Activated naive CD4-positive, alpha-beta T cell treated with anti-CD3 and anti-CD28 coated beads, Interleukin-2, amount 10 ng/mL, durations not matched to agents 7 days and 5 days (primary cell): ENCODE measurements around the gene TKT.
"Not testable (repeated sequence)": the region's sequence is repeated elsewhere in the genome, so short reads cannot be mapped to it uniquely, and the experiment has no call there.

Experiments
- CTCF ChIA-PET: fragments of 350-600 bp; sonication (Branson Sonifier 250); formaldehyde crosslinking; loops from one replicate; lab custom pipeline; 2021; ENCODE audit warnings: antibody characterized with exemption; lab: Charles Lee
- DNase-seq: peaks from one replicate; pipeline ENCODE4 v3.0.0-alpha.2; 2020
- H3K27ac Mint-ChIP-seq: one replicate; pipeline ENCODE4 v1.8.0; 2021; ENCODE audit warnings: mild to moderate bottlenecking, moderate library complexity, mixed read lengths
- H3K27me3 Mint-ChIP-seq: one replicate; pipeline ENCODE4 v1.8.0; 2021; ENCODE audit warnings: mild to moderate bottlenecking, mixed read lengths
- H3K36me3 Mint-ChIP-seq: one replicate; pipeline ENCODE4 v1.8.0; 2021; ENCODE audit warnings: mixed read lengths
- H3K4me1 Mint-ChIP-seq: one replicate; pipeline ENCODE4 v1.8.0; 2021; ENCODE audit warnings: mixed read lengths
- H3K4me3 Mint-ChIP-seq: one replicate; pipeline ENCODE4 v1.8.0; 2021; ENCODE audit warnings: mild to moderate bottlenecking, moderate library complexity, mixed read lengths
- H3K9me3 Mint-ChIP-seq: one replicate; pipeline ENCODE4 v1.8.0; 2021; ENCODE audit warnings: mixed read lengths

The TKT gene

DNA sequence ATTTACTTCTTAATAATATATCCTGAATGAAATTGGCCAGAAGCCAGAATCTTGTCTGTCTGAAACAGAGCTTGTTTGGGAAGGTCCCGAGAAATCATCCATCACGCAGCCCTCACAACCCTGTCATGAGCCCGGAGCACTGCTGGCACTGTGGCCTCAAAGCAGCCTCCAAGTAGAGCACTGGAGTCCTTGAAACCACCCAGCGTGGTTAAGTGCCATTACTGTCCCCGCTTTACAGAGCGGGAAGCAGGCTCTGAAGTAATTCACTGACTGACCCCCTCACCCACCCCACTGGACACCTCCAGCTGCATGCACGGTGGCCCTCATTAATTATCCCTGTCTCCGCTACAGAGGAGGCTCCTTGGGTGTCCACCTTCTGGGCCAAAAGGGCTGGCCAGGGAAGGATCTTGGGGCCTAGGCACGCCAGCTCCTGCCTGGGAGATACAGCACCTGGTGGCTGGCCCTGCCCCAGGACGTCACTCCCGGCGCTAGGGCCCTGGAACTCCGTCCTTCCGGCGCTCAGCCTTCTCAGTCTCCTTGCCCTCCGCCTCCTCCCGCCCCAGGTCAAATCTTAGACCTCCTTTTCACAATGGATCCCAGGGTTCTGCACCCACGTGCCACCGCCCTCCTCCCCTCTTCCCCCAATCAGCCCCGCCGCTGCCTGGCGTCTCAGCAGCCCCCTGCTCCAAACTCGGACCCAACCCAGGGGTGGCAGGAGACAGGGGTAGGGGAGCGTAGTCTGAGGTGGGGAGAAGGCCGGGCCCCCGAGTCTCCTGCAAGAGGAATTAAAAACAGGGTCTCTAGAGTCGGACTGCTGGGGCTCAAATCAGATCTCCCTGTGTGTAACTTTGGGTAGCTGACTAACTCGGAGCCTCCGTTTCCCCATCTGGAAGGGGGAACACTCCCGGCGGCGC, 1.1 kb downstream of the TKT start:
- peaks cover 54% of the 10 kb centered on the region for H3K4me1 Mint-ChIP-seq
- no peaks in the 10 kb centered on the region for H3K9me3 Mint-ChIP-seq
- CTCF ChIA-PET: interaction anchor here (0.6 to 1.2 kb wide), 2 partner anchors 15 to 20 kb away, joined by 3 to 4 read pairs; no protein-coding TSS in a partner anchor
- H3K36me3 Mint-ChIP-seq: peaks cover 10% of the 10 kb centered on the region
- peak; percentile 80 for DNase-seq
- H3K27me3 Mint-ChIP-seq: peaks cover 22% of the 10 kb centered on the region
- peak overlapping the region; percentile 93 for H3K4me3 Mint-ChIP-seq
- peak overlapping the region; percentile 92 for H3K27ac Mint-ChIP-seq

DNA sequence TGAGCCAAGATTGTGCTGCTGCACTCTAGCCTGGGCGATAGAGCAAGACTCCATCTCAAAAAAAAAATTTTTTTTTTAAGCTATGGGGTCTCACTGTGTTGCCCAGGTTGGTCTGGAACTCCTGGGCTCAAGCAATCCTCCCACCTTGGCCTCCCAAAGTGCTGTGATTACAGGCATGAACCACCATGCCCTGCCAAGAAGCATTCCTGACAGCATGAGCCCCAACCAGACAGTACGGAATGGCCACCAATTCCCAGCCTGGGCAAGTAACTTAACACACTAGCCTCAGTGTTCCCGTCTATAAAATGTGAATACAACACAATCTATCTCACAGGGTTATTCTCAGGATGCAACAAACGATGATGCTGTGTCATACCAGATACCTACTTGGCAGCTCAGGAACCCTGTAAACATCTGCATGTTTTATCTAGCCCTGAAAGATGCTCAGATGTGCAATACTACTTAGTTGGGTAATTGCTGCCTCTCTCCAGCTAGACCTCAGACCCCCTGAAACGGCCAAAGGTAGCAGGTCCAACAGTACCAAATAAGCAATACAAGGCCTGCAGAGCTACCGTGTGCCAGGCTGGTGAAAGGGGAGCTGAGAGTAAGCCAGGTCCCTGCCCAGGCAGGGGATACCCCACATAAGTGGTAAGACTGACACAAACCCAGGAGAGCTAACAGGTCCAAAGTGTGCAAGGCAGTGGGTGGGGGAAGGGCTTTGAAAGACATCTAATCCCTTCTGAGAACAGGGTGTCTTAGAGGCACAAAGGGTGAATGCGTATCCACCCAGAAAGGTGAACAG, 1.9 kb downstream of the TKT start:
- Mint-ChIP-seq H3K4me3 (peak overlapping the region; percentile 93), H3K27ac (peak overlapping the region; percentile 92), H3K4me1 (peaks cover 60% of the 10 kb centered on the region), H3K27me3 (peaks cover 14% of the 10 kb centered on the region), H3K9me3 (no peaks in the 10 kb centered on the region), H3K36me3 (peaks cover 10% of the 10 kb centered on the region)
- CTCF ChIA-PET: interaction anchor here (0.6 to 1.2 kb wide), 2 partner anchors 16 to 21 kb away, joined by 3 to 4 read pairs; no protein-coding TSS in a partner anchor
- DNase-seq: peak; percentile 29

DNA sequence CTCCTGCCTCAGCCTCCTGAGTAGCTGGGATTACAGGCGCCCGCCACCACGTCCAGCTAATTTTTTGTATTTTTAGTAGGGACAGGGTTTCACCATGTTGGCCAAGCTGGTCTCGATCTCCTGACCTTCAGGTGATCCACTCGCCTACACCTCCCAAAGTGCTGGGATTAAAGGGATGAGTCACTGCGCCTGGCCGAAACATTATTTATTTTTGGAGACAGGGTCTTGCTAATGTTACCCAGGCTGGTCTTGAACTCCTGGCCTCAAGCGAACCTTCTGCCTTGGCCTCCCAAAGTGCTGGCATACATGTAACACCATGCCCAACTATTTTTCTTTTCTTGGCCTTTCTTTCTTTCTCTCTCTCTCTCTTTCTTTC, 2.9 kb downstream of the TKT start:
- not testable (repeated sequence) for H3K9me3 Mint-ChIP-seq, H3K27me3 Mint-ChIP-seq, H3K27ac Mint-ChIP-seq, DNase-seq
- CTCF ChIA-PET: interaction anchor here (2.9 kb wide), 1 partner anchor 33 kb away, joined by 10 read pairs; no protein-coding TSS in a partner anchor
- Mint-ChIP-seq H3K4me3 (peak overlapping the region; percentile 22), H3K4me1 (peaks cover 67% of the 10 kb centered on the region), H3K36me3 (peaks cover 10% of the 10 kb centered on the region)

DNA sequence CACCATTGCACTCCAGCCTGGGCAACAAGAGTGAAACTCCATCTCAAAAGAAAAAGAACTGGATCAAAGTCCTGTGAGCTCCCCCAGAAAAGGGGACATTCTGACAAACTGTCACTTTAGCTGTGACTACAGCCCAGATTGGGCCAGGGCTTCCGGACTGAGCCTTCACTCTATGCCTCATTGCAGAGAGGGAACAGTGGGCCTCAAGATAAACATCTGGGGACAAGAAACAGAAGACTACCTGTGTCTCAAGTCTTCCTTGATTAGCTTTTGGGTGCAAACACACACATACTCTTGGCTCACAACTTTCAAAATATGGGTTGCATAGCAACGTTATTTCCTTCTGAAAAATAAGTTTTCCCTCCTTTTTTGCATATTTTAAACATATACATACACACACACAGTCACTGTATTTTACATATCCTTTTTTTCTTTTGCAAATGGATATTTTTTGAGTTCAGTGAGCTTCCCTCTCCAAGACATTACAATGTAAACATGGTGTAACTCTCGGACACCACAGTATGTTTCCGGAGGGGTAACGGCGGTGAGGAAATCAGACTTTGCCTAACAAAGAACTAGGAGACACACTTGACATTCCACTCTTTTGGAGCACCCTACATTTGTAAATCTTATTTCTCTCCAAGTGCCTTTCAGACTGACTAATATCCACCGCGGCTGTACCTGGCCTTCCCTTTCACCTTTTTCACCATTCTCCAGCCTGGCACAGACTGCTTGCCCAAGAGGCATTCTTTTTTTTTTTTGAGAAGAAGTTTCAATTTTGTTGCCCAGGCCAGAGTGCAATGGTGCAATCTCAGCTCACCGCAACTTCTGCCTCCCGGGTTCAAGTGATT, 3.5 kb downstream of the TKT start:
- Mint-ChIP-seq H3K4me1 (peaks cover 72% of the 10 kb centered on the region), H3K36me3 (peaks cover 13% of the 10 kb centered on the region), H3K4me3 (peak overlapping the region; percentile 43), H3K9me3 (no peaks in the 10 kb centered on the region), H3K27ac (peak overlapping the region; percentile 60), H3K27me3 (peaks cover 1% of the 10 kb centered on the region)
- CTCF ChIA-PET: interaction anchor here (2.9 kb wide), 1 partner anchor 32 kb away, joined by 10 read pairs; no protein-coding TSS in a partner anchor
- no peak for DNase-seq

DNA sequence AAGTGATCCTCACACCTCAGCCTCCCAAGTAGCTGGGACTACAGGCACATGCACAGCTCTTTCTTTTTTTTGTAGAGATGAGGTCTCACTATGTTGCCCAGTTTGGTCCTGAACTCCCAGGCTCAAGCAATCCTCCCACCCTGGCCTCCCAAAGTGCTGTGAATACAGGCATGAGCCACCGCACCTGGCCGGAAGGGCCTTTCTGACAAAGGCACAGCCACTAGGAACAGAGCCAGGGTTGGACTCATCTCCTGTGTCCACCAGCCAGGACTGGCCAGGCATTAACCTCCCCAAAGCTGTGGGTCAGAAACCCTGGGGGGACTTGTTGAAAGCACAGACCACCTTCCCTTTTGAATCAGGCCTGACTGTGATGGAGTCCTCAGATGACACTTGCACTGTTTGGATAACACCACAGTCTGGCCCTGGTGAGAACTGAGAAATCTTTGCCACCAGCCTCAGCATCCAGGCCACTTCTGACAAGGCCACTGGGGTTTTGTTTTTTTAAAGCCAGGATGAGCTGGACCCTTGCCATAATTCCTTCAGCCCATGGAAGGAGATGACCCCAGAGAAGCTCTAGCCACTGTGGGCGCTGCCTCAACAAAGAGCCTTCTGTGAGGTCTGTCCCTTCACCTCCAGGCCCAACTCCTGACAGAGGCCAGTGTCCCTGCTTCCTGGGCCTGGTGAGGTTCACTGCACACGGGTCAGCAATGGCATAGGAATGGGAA, 4.8 kb downstream of the TKT start:
- Mint-ChIP-seq H3K36me3 (peaks cover 21% of the 10 kb centered on the region), H3K4me1 (peaks cover 74% of the 10 kb centered on the region), H3K27me3 (no peaks in the 10 kb centered on the region), H3K9me3 (no peaks in the 10 kb centered on the region), H3K4me3 (no peak overlapping the region), H3K27ac (peak overlapping the region; percentile 7)
- CTCF ChIA-PET: interaction anchor here (2.9 kb wide), 1 partner anchor 31 kb away, joined by 10 read pairs; no protein-coding TSS in a partner anchor
- DNase-seq: no peak

DNA sequence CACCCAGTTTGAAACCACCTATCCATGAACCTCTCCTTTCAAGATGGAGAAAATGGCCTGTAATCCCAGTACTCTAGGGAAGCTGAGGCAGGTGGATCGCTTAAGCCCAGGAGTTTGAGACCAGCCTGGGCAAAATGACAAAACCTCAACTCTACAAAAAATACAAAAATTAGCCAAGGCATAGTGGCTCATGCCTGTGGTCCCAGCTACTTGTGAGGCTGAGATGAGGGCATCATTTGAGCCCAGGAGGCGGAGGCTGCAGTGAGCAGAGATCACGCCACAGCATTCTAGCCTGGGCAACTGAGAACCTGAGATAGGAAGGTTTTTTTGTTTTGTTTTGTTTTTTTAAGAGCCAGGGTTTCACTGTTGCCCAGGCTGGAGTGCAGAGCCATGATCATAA, 5.4 kb downstream of the TKT start:
- Mint-ChIP-seq H3K4me1 (peaks cover 73% of the 10 kb centered on the region), H3K9me3 (no peaks in the 10 kb centered on the region), H3K36me3 (peaks cover 24% of the 10 kb centered on the region), H3K27ac (peak overlapping the region; percentile 52), H3K4me3 (no peak overlapping the region), H3K27me3 (no peaks in the 10 kb centered on the region)
- CTCF ChIA-PET: interaction anchor here (2.9 kb wide), 1 partner anchor 30 kb away, joined by 10 read pairs; no protein-coding TSS in a partner anchor
- DNase-seq: no peak

DNA sequence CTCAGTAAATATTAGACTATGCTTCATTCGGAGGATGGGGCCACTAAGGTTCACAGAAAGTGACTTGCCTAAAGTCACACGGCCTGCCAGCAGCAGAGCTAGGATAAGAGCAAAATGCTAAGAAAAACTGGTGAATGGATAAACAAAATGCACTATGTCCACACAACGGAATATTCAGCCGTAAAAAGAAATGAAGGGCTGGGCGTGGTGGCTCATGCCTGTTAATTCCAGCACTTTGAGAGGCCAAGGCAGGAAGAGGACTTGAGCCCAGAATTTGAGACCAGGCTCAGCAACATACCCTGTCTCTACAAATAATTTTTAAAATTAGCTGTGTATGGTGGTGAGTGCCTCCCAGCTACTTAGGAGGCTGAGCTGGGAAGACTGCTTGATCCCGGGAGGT, 7.7 kb downstream of the TKT start:
- DNase-seq: no peak
- Mint-ChIP-seq H3K36me3 (peaks cover 21% of the 10 kb centered on the region), H3K4me1 (peaks cover 58% of the 10 kb centered on the region), H3K4me3 (no peak overlapping the region), H3K9me3 (no peaks in the 10 kb centered on the region), H3K27me3 (no peaks in the 10 kb centered on the region), H3K27ac (no peak overlapping the region)
- CTCF ChIA-PET: interaction anchor here (1.1 kb wide), 1 partner anchor 52 kb away, joined by 3 read pairs; no protein-coding TSS in a partner anchor

DNA sequence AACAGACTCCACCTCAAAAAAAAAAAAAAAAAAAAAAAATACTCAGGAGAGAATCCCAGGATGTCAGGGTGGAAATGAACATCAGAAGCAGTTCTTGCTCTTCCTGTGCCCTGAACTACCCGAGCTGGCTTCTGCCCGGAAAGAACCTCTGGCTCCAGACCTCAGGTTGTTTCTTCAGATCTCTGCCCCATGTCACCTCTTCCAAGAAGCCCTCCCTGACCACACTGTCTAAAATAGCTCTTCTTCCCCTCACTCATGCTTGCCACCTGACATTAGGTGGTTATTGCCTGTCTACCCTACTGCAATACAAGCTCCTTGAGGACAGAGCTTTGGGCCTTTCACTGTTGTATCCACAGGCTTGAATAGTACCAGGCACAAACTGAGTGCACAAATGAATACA, 8.2 kb downstream of the TKT start:
- Mint-ChIP-seq H3K27me3 (no peaks in the 10 kb centered on the region), H3K9me3 (no peaks in the 10 kb centered on the region), H3K4me3 (no peak overlapping the region), H3K27ac (no peak overlapping the region), H3K4me1 (peaks cover 53% of the 10 kb centered on the region), H3K36me3 (peaks cover 19% of the 10 kb centered on the region)
- CTCF ChIA-PET: interaction anchor here (1.1 kb wide), 1 partner anchor 51 kb away, joined by 3 read pairs; no protein-coding TSS in a partner anchor
- no peak for DNase-seq

DNA sequence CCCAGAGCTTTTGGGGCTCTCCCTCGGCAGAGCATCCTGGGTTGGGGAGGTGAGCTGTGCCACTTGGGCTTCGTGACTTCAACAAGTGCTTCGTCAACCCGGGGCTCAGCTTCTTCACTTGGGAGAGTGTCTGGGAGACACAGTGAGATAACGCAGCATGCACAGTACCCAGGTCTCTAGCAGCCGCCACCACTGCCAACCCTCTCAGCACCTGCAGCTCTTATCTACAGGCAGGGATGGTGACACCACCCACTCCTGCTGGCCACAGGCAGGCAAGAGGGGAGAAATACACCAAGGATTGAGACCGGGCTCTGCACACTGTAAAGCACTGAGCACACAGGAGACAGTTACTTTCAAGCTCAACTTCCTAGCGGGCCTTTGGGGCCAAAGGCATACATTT, 11.6 kb downstream of the TKT start:
- Mint-ChIP-seq H3K27ac (no peak overlapping the region), H3K36me3 (peaks cover 32% of the 10 kb centered on the region), H3K4me1 (peaks cover 21% of the 10 kb centered on the region), H3K27me3 (no peaks in the 10 kb centered on the region), H3K9me3 (no peaks in the 10 kb centered on the region), H3K4me3 (no peak overlapping the region)
- no peak for DNase-seq
- CTCF ChIA-PET: no interaction called here

DNA sequence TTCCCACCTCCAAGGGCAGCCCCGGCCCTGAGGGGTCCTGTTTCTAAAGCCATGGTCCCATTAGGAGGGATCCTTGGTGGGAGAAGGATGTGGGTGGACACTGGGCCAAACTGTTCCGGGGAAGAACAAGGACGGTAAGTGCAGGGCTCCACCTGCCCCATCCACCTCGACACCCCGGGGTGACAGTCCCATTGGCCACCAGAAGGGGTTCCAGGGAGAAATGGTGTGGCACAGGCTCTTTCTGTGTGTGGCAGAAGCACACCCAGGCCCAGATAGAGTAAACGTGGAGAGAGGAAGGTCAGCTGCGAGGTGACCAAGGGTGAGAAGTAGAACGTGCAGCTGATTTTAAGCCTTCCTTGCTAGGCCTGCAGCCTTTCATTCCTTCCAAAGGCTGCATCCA, 12.0 kb downstream of the TKT start:
- CTCF ChIA-PET: no interaction called here
- H3K27ac Mint-ChIP-seq: no peak overlapping the region
- H3K4me3 Mint-ChIP-seq: no peak overlapping the region

DNA sequence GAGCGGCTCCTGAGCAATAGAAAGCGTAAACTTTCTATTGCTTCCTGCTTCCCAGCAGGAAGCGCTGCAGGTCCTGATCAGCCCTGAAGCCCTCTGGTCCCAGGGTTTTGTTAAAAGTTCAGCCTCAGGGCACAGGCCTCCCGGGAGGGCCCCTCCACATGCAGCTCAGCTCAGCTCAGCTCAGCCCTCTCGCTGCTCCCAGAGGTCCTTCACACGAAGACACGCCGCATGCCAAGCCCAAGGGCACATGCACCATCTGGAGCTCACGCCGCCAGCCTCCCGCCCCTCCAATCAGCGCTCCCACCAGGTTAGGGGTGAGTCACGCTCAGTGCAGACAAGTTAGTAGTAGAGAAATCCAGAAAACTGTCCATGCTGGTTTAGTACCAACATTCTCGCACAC, 12.7 kb downstream of the TKT start:
- CTCF ChIA-PET: no interaction called here
- no peak for DNase-seq
- Mint-ChIP-seq H3K4me3 (no peak overlapping the region), H3K27ac (no peak overlapping the region), H3K4me1 (peaks cover 15% of the 10 kb centered on the region), H3K9me3 (no peaks in the 10 kb centered on the region), H3K36me3 (peaks cover 35% of the 10 kb centered on the region), H3K27me3 (no peaks in the 10 kb centered on the region)

More for the DNA sequence above, 12.0 kb downstream of the TKT start:
- DNase-seq: no peak
- Mint-ChIP-seq H3K4me1 (peaks cover 20% of the 10 kb centered on the region), H3K36me3 (peaks cover 35% of the 10 kb centered on the region), H3K9me3 (no peaks in the 10 kb centered on the region), H3K27me3 (no peaks in the 10 kb centered on the region)

DNA sequence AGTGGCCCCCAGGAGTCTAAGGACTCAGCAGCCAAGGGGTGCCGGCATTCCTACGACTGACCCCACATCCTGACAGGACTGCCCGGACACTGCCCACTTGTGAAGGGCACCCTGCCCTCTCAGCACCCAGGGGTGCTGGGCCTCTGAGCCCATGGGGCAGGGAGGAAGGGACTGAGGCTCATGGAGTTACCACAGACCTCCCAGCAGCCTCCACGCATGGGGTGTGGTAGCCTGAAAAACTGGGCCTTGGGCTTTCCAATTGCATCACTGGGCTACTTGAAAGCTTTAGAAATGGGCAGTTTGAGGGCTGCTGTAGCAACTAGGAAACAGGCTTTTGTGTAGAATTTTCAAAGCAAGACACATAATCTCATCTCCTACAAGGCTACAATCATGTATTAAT, 13.2 kb downstream of the TKT start:
- Mint-ChIP-seq H3K36me3 (peaks cover 36% of the 10 kb centered on the region), H3K4me1 (peaks cover 11% of the 10 kb centered on the region), H3K27me3 (no peaks in the 10 kb centered on the region), H3K27ac (no peak overlapping the region), H3K9me3 (no peaks in the 10 kb centered on the region), H3K4me3 (no peak overlapping the region)
- CTCF ChIA-PET: interaction anchor here (0.6 kb wide), 1 partner anchor 22 kb away, joined by 3 read pairs; no protein-coding TSS in a partner anchor
- no peak for DNase-seq

DNA sequence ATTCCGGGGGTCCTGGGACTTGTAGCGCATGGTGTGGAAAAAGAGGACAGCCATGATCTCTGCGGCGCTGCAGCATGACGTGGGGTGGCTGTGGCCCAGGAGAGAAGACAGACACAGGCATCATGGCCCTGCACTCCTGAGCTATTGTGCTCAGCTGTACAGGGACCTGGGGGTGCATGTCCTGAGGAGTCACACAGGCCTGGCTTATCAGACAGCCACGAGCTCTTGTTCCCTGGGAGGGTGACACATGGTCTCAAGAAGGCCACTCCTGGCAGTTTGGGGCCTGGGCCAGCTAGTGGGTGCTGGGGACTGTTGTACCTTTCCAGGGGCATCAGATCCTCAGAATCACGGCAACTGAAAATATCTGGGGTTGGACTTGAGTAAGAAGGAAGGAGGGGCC, 13.7 kb downstream of the TKT start:
- Mint-ChIP-seq H3K27me3 (no peaks in the 10 kb centered on the region), H3K27ac (no peak overlapping the region), H3K9me3 (no peaks in the 10 kb centered on the region), H3K4me1 (peaks cover 9% of the 10 kb centered on the region), H3K36me3 (peaks cover 35% of the 10 kb centered on the region), H3K4me3 (no peak overlapping the region)
- CTCF ChIA-PET: interaction anchor here (0.6 kb wide), 1 partner anchor 22 kb away, joined by 3 read pairs; no protein-coding TSS in a partner anchor
- no peak for DNase-seq
